Activated CD4-positive, alpha-beta memory T cell treated with anti-CD3 and anti-CD28 coated beads for 36 hours (primary cell): ENCODE results near the gene IL22RA2. TPM values are rescaled to one million over a fixed set of nuclear protein-coding genes. Genes with fewer than 3 reads are reported as not detected.
A peak's percentile ranks its signal among the peaks of the same experiment; 100 is the strongest.

Source experiments
- CTCF ChIA-PET: fragments of 350-600 bp; sonication (Branson Sonifier 250); formaldehyde crosslinking; loops from one replicate; lab custom pipeline; 2021; ENCODE audit warnings: antibody characterized with exemption, inconsistent platforms; lab: Charles Lee
- POLR2A ChIA-PET: fragments of 350-600 bp; sonication (Branson Sonifier 250); formaldehyde crosslinking; loops from one replicate; lab custom pipeline; 2021; ENCODE audit warnings: antibody characterized with exemption; lab: Charles Lee
- DNase-seq: peaks from one replicate; pipeline ENCODE4 v3.0.0-alpha.2; 2020
- H3K27ac Mint-ChIP-seq: one replicate; pipeline ENCODE4 v1.8.0; 2021; ENCODE audit warnings: mixed read lengths
- H3K27me3 Mint-ChIP-seq: one replicate; pipeline ENCODE4 v1.8.0; 2021; ENCODE audit warnings: mixed read lengths
- H3K36me3 Mint-ChIP-seq: one replicate; pipeline ENCODE4 v1.8.0; 2021; ENCODE audit warnings: mixed read lengths
- H3K4me1 Mint-ChIP-seq: one replicate; pipeline ENCODE4 v1.8.0; 2021; ENCODE audit warnings: low read depth, mixed read lengths
- H3K4me3 Mint-ChIP-seq: one replicate; pipeline ENCODE4 v1.8.0; 2021; ENCODE audit warnings: mild to moderate bottlenecking, mixed read lengths
- H3K9me3 Mint-ChIP-seq: one replicate; pipeline ENCODE4 v1.8.0; 2021; ENCODE audit warnings: mixed read lengths
- intact Hi-C: fragments of 100-400 bp; cut with micrococcal nuclease; formaldehyde crosslinking; loops from one replicate; pipeline ENCODE4 v1.15.1; 2023
- total RNA-seq, 2 experiments: library from RNA; stranded (reverse); gene quantifications; one replicate each; pipeline ENCODE4 v1.2.3, GENCODE V29; 2021

The IL22RA2 gene
- total RNA-seq, 2 experiments from 2014 or later, result not detected

DNA sequence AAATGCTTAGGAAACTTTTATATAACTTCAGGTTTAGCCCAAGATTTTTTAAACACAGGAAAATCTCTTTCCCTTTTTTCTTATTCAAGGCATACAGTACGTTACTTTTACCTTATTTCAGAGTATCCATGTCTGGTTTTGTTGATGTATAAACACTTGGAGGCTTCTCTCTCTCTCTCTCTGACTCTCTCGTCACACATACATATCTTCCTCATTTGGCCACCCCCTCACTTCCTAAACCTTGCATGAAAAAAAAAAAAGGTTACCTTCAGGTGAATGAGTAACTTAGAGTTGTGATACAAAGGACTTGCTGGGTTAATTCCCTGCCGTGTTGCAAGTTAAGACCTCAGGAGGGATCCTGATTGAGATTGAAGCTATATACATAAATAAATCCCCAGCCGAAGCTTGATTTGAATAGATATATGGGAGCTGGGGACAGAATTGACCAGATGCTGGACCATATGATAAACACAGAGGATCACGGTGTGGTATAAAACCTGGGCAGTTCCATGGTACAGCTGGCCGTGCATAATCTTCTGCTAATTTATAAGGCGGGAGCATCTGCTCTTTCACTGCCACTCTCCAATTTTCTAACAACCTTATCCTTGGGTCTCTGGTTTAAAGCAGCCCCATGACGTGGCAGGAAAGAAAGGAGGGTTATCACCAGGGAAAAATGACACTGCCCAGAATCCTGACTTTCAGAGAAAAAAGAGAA is 73.6 kb downstream of the IL22RA2 start:
- POLR2A ChIA-PET, result no interaction called here
- Mint-ChIP-seq H3K36me3 (no peaks in the 10 kb centered on the region), H3K27me3 (no peaks in the 10 kb centered on the region), H3K27ac (no peak overlapping the region), H3K9me3 (no peaks in the 10 kb centered on the region), H3K4me3 (no peak overlapping the region), H3K4me1 (peaks cover 30% of the 10 kb centered on the region)
- CTCF ChIA-PET, result interaction anchor here (0.7 kb wide), 1 partner anchor 254 kb away, joined by 3 read pairs; no protein-coding TSS in a partner anchor
- no peak for DNase-seq
- intact Hi-C loops, result loop anchor here (5.0 kb wide), 1 partner anchor 117 kb away; the partner anchor contains the start of gene IFNGR1

DNA sequence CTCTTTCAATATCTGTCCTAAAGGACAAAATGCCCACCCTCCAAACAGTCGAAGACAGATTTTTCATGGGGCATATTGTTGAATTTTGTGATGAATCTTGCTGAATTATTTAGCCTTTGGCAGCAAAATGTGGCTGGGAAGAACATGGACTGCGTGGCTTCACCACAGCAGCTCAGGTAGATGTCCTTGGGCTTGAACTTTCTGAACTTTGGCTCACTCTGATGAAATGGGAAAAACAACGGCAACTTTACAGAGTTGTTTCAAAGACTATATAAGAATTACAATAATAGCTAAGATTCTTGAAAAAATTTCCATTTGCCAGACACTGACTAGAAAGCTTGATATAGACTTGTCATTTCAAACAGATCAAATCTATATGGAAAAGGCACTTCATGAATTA is 75.9 kb downstream of the IL22RA2 start:
- no peaks in the 10 kb centered on the region for H3K27me3 Mint-ChIP-seq
- no peaks in the 10 kb centered on the region for H3K36me3 Mint-ChIP-seq
- ChIA-PET POLR2A (interaction anchor here (1.3 kb wide), 1 partner anchor 8 kb away, joined by 3 read pairs; no protein-coding TSS in a partner anchor), CTCF (interaction anchor here (0.6 to 2.4 kb wide), 8 partner anchors 8 to 1043 kb away, joined by 3 to 11 read pairs (median 3); no protein-coding TSS in a partner anchor)
- H3K27ac Mint-ChIP-seq, result no peak overlapping the region
- no peak for DNase-seq
- intact Hi-C loops, result no loop called here
- no peaks in the 10 kb centered on the region for H3K9me3 Mint-ChIP-seq
- H3K4me1 Mint-ChIP-seq, result peaks cover 26% of the 10 kb centered on the region
- H3K4me3 Mint-ChIP-seq, result no peak overlapping the region

- H3K27me3 Mint-ChIP-seq, result no peaks in the 10 kb centered on the region
- H3K4me3 Mint-ChIP-seq, result no peak overlapping the region
- CTCF ChIA-PET, result interaction anchor here (0.6 to 4.6 kb wide), 8 partner anchors 8 to 217 kb away, joined by 3 to 42 read pairs (median 4); no protein-coding TSS in a partner anchor
- POLR2A ChIA-PET, result interaction anchor here (1.3 kb wide), 1 partner anchor 9 kb away, joined by 3 read pairs; no protein-coding TSS in a partner anchor
- H3K36me3 Mint-ChIP-seq, result no peaks in the 10 kb centered on the region
- H3K27ac Mint-ChIP-seq, result no peak overlapping the region
- no peak for DNase-seq
- intact Hi-C loops, result no loop called here
- H3K4me1 Mint-ChIP-seq, result peaks cover 23% of the 10 kb centered on the region
- no peaks in the 10 kb centered on the region for H3K9me3 Mint-ChIP-seq
These were observed 76.4 kb downstream of the IL22RA2 start for GRCh38 chr6:137097057-137097456.

- no peaks in the 10 kb centered on the region for H3K9me3 Mint-ChIP-seq
- ChIA-PET CTCF (interaction anchor here (0.7 to 4.6 kb wide), 7 partner anchors 10 to 319 kb away, joined by 3 to 58 read pairs (median 16); no protein-coding TSS in a partner anchor), POLR2A (no interaction called here)
- H3K27ac Mint-ChIP-seq, result no peak overlapping the region
- no peaks in the 10 kb centered on the region for H3K36me3 Mint-ChIP-seq
- no peaks in the 10 kb centered on the region for H3K27me3 Mint-ChIP-seq
- intact Hi-C loops, result loop anchor here (2.0 kb wide), 1 partner anchor 61 kb away; no protein-coding TSS in a partner anchor
- peaks cover 23% of the 10 kb centered on the region for H3K4me1 Mint-ChIP-seq
- H3K4me3 Mint-ChIP-seq, result no peak overlapping the region
- peak; percentile 38 for DNase-seq
These were observed 77.7 kb downstream of the IL22RA2 start for GRCh38 chr6:137095651-137096238.

- no peak overlapping the region for H3K27ac Mint-ChIP-seq
- CTCF ChIA-PET, result interaction anchor here (0.5 to 4.6 kb wide), 27 partner anchors 8 to 591 kb away, joined by 3 to 58 read pairs (median 4); no protein-coding TSS in a partner anchor
- peaks cover 23% of the 10 kb centered on the region for H3K4me1 Mint-ChIP-seq
- DNase-seq, result no peak
- no peaks in the 10 kb centered on the region for H3K9me3 Mint-ChIP-seq
- no peak overlapping the region for H3K4me3 Mint-ChIP-seq
- no peaks in the 10 kb centered on the region for H3K36me3 Mint-ChIP-seq
- POLR2A ChIA-PET, result no interaction called here
- intact Hi-C loops, result loop anchor here (2.0 kb wide), 1 partner anchor 62 kb away; no protein-coding TSS in a partner anchor
- peaks cover 2% of the 10 kb centered on the region for H3K27me3 Mint-ChIP-seq
These were observed 78.4 kb downstream of the IL22RA2 start for GRCh38 chr6:137095093-137095492.

- DNase-seq, result peak; percentile 68
- ChIA-PET POLR2A (interaction anchor here (1.0 to 1.1 kb wide), 2 partner anchors 9 to 71 kb away, joined by 3 read pairs; no protein-coding TSS in a partner anchor), CTCF (interaction anchor here (0.5 to 4.6 kb wide), 45 partner anchors 8 to 767 kb away, joined by 3 to 58 read pairs (median 4); no protein-coding TSS in a partner anchor)
- peaks cover 2% of the 10 kb centered on the region for H3K27me3 Mint-ChIP-seq
- no peaks in the 10 kb centered on the region for H3K36me3 Mint-ChIP-seq
- no peak overlapping the region for H3K27ac Mint-ChIP-seq
- H3K4me3 Mint-ChIP-seq, result no peak overlapping the region
- intact Hi-C loops, result loop anchor here (1.0 to 2.0 kb wide), 7 partner anchors 9 to 545 kb away; no protein-coding TSS in a partner anchor
- H3K9me3 Mint-ChIP-seq, result no peaks in the 10 kb centered on the region
- H3K4me1 Mint-ChIP-seq, result peaks cover 22% of the 10 kb centered on the region
These were observed 78.9 kb downstream of the IL22RA2 start for GRCh38 chr6:137094411-137095008.

Other genes starting within 250 kb of the IL22RA2 start
- not detected for gene IL20RA, start 128.7 kb downstream of the IL22RA2 start, total RNA-seq
- 10 to 100 TPM; 27.7 to 29.0 TPM for gene IFNGR1, start 45.7 kb upstream of the IL22RA2 start, total RNA-seq